Loucy (cell line): ENCODE measurements around the gene NDST4.

Experiments
- H2AFZ ChIP-seq: fragments of 200-600 bp; sonication (generic); 2 replicates; pipeline ENCODE4 v1.6.0; 2016; ENCODE audit warnings: antibody characterized with exemption, mild to moderate bottlenecking, low read length, moderate library complexity
- H3F3A ChIP-seq: fragments of 200-600 bp; 2 replicates; pipeline ENCODE4 v1.6.0; 2016; ENCODE audit warnings: antibody characterized with exemption, low read depth, mild to moderate bottlenecking
- H3K27me3 ChIP-seq: fragments of 200-600 bp; sonication (generic); 2 replicates; pipeline ENCODE4 v1.6.1; 2014; ENCODE audit warnings: low read length, mild to moderate bottlenecking; ENCODE audit not compliant: insufficient read depth, poor library complexity, severe bottlenecking
- H3K36me3 ChIP-seq: fragments of 200-600 bp; sonication (generic); 2 replicates; pipeline ENCODE4 v1.6.1; 2016; ENCODE audit warnings: low read length; ENCODE audit not compliant: insufficient read depth
- H3K4me1 ChIP-seq: fragments of 200-600 bp; sonication (generic); 2 replicates; pipeline ENCODE4 v1.5.1; 2014; ENCODE audit warnings: low read length, mild to moderate bottlenecking; ENCODE audit not compliant: insufficient read depth, poor library complexity, severe bottlenecking
- H3K4me2 ChIP-seq: fragments of 200-600 bp; sonication (generic); 2 replicates; pipeline ENCODE4 v1.6.0; 2014; ENCODE audit warnings: antibody characterized with exemption, low read length, low read depth, mild to moderate bottlenecking; ENCODE audit not compliant: poor library complexity, severe bottlenecking
- H3K4me3 ChIP-seq: fragments of 200-600 bp; sonication (generic); 2 replicates; pipeline ENCODE4 v1.5.1; 2014; ENCODE audit warnings: low read length, mild to moderate bottlenecking, mixed read lengths; ENCODE audit not compliant: poor library complexity, severe bottlenecking
- H3K79me2 ChIP-seq: fragments of 200-600 bp; sonication (generic); 2 replicates; pipeline ENCODE4 v1.6.1; 2014; ENCODE audit warnings: low read length; ENCODE audit not compliant: insufficient read depth
- H3K9ac ChIP-seq: fragments of 200-600 bp; sonication (generic); 2 replicates; pipeline ENCODE4 v1.6.0; 2014; ENCODE audit warnings: mild to moderate bottlenecking, low read depth, low read length, moderate library complexity; ENCODE audit not compliant: poor library complexity, severe bottlenecking
- H3K9me2 ChIP-seq: fragments of 200-600 bp; sonication (generic); replicated peaks from 2 replicates; pipeline ENCODE4 v1.6.1; 2016; ENCODE audit warnings: low read depth, low read length, mixed read lengths
- H3K9me3 ChIP-seq: fragments of 200-600 bp; sonication (generic); 2 replicates; pipeline ENCODE4 v1.6.1; 2014; ENCODE audit warnings: mild to moderate bottlenecking, antibody characterized with exemption, low read length, low read depth; ENCODE audit not compliant: insufficient read depth
- H4K20me1 ChIP-seq: fragments of 200-600 bp; sonication (generic); 2 replicates; pipeline ENCODE4 v1.6.0; 2014; ENCODE audit warnings: antibody characterized with exemption, low read length, mild to moderate bottlenecking; ENCODE audit not compliant: insufficient read depth, poor library complexity, severe bottlenecking
- EZH2phosphoT487 ChIP-seq: fragments of 200-600 bp; IDR thresholded peaks from 2 replicates; pipeline ENCODE4 v1.6.1; 2018; ENCODE audit warnings: antibody characterized with exemption, mild to moderate bottlenecking, moderate library complexity, borderline replicate concordance
- TF ChIP-seq, protein P1 (sequence below): fragments of 200-600 bp; sonication (generic); conservative IDR thresholded peaks from 2 replicates; pipeline ENCODE4 v1.5.1; 2014; ENCODE audit warnings: mild to moderate bottlenecking, antibody characterized with exemption, low read length

The NDST4 gene

DNA sequence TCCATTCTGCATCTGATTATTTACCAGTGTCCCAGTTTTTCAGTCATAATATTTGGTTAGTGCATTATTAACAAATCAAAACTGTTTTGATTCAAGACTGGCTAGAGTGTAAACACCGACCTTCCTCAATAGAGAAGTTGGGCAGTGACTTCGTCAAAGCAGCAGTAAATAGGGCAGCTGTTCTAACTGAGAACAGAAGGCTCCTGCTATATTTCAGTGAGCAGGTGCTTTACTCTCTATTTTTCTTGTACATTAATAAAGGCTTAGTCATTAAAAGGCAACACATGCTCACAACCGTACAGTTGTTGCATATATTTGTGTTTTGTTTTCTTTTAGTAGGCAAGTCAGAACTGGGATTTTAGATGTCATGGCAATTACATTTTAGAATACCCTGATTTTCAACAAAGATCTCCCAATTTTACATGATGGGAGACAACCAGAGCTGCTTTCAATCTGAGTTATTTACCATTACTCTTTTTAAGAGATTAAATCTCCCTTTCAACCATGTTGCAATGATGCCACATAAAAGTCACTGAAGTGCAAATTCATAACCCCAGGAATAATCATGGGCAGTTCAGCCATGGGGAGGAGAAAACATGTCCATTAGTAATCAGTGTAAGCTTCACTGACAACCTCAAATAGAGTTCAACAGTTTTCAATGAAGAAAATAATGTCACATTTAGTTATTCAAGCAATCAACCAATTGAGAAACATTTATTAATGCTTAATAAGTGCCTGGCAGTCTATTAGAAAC is 233.3 kb downstream of the NDST4 start:
- no peaks in the 10 kb centered on the region for H4K20me1 ChIP-seq
- no peak overlapping the region for H3K4me3 ChIP-seq
- H3K4me2 ChIP-seq: no peak overlapping the region
- H3K79me2 ChIP-seq: no peaks in the 10 kb centered on the region
- H3F3A ChIP-seq: no peaks in the 10 kb centered on the region
- no peaks in the 10 kb centered on the region for H3K9me3 ChIP-seq
- no peaks in the 10 kb centered on the region for H3K9me2 ChIP-seq
- H3K36me3 ChIP-seq: no peaks in the 10 kb centered on the region
- H2AFZ ChIP-seq: no peak overlapping the region
- no peak overlapping the region for H3K9ac ChIP-seq
- no peaks in the 10 kb centered on the region for H3K4me1 ChIP-seq
- H3K27me3 ChIP-seq: no peaks in the 10 kb centered on the region
- no peak for TF ChIP-seq EZH2phosphoT487
- TF ChIP-seq, protein P1, sequence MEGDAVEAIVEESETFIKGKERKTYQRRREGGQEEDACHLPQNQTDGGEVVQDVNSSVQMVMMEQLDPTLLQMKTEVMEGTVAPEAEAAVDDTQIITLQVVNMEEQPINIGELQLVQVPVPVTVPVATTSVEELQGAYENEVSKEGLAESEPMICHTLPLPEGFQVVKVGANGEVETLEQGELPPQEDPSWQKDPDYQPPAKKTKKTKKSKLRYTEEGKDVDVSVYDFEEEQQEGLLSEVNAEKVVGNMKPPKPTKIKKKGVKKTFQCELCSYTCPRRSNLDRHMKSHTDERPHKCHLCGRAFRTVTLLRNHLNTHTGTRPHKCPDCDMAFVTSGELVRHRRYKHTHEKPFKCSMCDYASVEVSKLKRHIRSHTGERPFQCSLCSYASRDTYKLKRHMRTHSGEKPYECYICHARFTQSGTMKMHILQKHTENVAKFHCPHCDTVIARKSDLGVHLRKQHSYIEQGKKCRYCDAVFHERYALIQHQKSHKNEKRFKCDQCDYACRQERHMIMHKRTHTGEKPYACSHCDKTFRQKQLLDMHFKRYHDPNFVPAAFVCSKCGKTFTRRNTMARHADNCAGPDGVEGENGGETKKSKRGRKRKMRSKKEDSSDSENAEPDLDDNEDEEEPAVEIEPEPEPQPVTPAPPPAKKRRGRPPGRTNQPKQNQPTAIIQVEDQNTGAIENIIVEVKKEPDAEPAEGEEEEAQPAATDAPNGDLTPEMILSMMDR: no peak

DNA sequence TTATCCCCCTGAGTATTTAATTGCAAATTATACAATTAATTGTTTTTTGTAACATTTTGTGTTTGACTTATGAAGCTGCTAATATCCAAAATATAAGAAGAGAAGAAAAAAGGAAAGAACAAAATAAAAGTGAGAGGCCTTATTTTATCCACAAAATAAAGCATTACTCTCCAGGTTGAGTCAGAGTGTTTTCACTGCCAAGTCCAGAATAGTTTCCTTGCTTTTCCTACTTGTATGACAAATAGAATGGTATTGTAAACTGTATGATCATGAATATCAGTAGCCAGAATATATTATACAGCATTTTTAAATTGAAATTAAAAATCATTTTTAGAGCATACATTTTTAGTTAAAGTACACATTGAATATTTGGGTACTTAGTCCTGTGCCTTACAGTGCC is 237.8 kb downstream of the NDST4 start:
- no peaks in the 10 kb centered on the region for H3K36me3 ChIP-seq
- no peaks in the 10 kb centered on the region for H4K20me1 ChIP-seq
- no peak for TF ChIP-seq EZH2phosphoT487
- TF ChIP-seq, protein P1: no peak
- no peak overlapping the region for H3K9ac ChIP-seq
- no peaks in the 10 kb centered on the region for H3K4me1 ChIP-seq
- no peaks in the 10 kb centered on the region for H3K9me3 ChIP-seq
- no peak overlapping the region for H3K4me2 ChIP-seq
- H3K27me3 ChIP-seq: no peaks in the 10 kb centered on the region
- no peaks in the 10 kb centered on the region for H3K9me2 ChIP-seq
- H3K4me3 ChIP-seq: no peak overlapping the region
- no peaks in the 10 kb centered on the region for H3K79me2 ChIP-seq
- no peaks in the 10 kb centered on the region for H3F3A ChIP-seq
- H2AFZ ChIP-seq: no peak overlapping the region

DNA sequence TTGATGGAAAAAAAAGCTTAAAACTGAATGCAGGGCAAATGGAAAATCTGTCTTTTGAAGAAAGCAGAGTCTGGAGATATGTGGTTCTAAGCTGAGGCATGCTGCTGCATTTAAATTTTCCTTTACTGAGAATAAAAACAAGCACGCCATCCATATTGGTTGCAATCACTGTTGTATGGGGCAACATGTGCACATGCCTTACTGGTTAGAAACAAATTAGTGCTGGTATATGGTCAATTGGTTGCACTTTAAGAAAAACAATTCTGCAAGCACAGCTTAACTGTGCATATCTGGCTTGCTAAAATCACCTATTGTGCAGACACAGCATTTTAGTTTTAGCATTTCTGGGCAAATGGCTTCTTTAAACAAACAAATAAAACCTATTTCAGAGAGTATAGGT is 239.1 kb downstream of the NDST4 start:
- no peaks in the 10 kb centered on the region for H3K9me2 ChIP-seq
- H3F3A ChIP-seq: no peaks in the 10 kb centered on the region
- no peaks in the 10 kb centered on the region for H3K36me3 ChIP-seq
- H3K79me2 ChIP-seq: no peaks in the 10 kb centered on the region
- no peaks in the 10 kb centered on the region for H3K4me1 ChIP-seq
- TF ChIP-seq, protein P1: no peak
- no peak for TF ChIP-seq EZH2phosphoT487
- no peaks in the 10 kb centered on the region for H3K9me3 ChIP-seq
- no peak overlapping the region for H3K4me2 ChIP-seq
- H3K9ac ChIP-seq: no peak overlapping the region
- no peak overlapping the region for H3K4me3 ChIP-seq
- H3K27me3 ChIP-seq: no peaks in the 10 kb centered on the region
- no peaks in the 10 kb centered on the region for H4K20me1 ChIP-seq
- no peak overlapping the region for H2AFZ ChIP-seq
